OCI-M2 (cell line): ENCODE results near the gene ACAD8.

Experiments
- DNase-seq: peaks from one replicate; lab custom pipeline; 2025; ENCODE audit not compliant: unreplicated experiment; lab: John Stamatoyannopoulos, UW

Gene ACAD8

GRCh38 chr11:134253188-134253993 lies at the start of gene ACAD8, which contains the start of gene THYN1:
Gene ACAD8 (plus strand): TSS chr11:134253568. CDS start chr11:134253601, 33 bp downstream.
Gene THYN1 (minus strand): TSS chr11:134253352. CDS start chr11:134252882, 470 bp downstream.
- DNase-seq = peak; percentile 60

GRCh38 chr11:134205729-134206128 lies 47.6 kb upstream of the ACAD8 start:
- DNase-seq = no peak

DNA sequence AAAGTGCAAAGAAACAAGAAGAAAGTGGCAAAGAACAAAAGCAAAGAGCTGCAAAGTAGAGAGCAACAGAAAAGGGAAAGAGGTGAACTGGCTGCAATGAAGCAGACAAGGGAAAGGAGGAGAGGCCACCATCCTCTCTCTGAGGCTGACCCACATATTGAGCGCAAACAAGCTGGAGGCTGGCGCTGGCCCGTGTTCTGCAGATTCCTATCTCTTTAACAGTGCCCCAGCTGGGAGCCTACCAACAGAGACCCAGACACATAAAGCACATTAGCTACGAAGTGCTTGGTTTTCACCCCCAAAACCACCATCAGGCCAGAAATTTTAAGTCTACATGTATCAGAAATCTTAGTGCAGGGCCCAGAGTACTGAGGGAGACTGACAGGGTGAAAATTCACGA lies 47.2 kb upstream of the ACAD8 start:
- DNase-seq = no peak

- no peak for DNase-seq
Measured at GRCh38 chr11:134207538-134208239, 45.7 kb upstream of the ACAD8 start.

GRCh38 chr11:134215836-134216235 lies 37.5 kb upstream of the ACAD8 start:
- no peak for DNase-seq

GRCh38 chr11:134216816-134217215 lies 36.6 kb upstream of the ACAD8 start:
- no peak for DNase-seq

- no peak for DNase-seq
Measured at GRCh38 chr11:134223121-134223520, 30.2 kb upstream of the ACAD8 start.

- DNase-seq = peak; percentile 49
Measured at GRCh38 chr11:134223836-134224709, 29.3 kb upstream of the ACAD8 start, which contains the start of the genes NCAPD3 and VPS26B. Gene NCAPD3 (minus strand): TSS chr11:134223967. CDS start chr11:134223926, 41 bp downstream. Gene VPS26B (plus strand): TSS chr11:134224671. CDS start chr11:134225123, 452 bp downstream.

- no peak for DNase-seq
Measured at GRCh38 chr11:134224710-134225664, 28.4 kb upstream of the ACAD8 start.

DNA sequence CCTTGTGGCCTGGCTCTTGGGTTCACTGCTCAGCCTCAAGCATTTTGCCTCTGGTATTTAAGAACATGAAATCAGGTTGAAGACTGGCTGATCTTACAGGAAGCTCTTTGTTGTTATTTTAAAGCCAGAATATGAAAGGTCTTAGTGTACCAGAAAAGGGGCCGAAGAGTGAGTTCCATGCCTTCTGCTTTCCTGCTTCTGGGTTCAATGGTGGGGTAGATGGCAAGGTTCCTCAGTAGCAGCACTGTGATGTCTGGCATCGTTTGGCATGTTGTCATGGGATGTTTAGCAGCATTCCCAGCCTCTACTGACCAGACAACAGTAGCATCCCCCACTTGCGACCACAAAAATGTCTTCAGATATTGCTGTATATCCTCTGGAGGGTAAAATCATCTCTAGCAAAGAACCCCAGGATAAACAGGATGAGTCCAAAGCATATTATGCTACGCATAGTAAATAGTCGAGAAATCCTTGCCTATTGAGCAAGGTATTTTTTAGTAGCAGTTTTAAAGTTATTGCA lies 26.5 kb upstream of the ACAD8 start:
- DNase-seq = no peak

DNA sequence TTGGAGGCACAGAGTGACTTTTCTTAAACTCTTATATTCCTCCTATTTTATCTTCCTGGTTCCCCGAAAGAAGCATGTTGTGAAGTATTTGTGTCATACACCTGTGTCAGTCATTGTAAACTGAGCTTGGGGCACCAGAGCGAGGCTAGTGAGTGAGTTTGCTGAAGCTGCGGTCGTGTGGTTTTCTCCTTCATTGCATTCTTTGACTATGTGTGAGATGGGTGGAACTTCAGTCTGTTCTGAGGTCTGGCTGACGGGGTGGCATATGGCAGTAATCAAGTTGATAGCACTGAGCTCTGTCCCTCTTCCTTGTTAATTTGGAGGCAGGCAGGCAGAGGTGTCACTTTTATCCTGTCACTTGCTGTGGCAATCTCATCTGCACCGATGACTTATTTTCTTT lies 24.7 kb upstream of the ACAD8 start:
- DNase-seq = no peak

DNA sequence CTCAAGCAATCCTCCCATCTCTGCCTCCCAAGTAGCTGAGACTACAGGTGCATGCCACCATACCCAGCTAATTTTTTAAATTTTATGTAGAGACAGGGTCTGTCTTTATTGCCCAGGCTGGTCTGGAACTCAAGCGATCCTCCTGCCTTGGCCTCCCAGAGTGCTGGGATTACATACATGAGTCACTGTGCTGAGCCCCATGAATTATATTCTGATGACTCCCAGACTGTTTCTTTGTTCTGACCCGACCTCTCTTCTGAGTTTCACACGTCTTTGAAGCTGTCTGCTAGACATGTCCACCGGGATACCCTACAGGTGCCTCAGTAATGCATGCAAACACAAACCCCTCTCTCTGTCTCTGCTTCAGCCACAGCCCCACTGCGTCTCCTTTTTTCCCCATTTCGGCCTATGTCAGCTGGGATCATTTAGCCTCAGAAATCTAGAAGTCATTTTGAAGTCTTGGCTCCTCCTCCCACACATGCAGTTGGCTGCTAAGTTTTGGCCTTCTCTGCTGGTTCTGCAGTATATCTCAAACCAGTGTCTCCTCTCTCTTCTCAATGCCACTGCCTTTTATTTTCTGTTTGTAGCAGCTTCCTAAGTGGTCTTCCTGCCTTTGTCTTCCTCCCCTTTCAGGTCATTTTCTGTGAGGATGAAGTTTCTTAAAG lies 24.1 kb upstream of the ACAD8 start:
- no peak for DNase-seq

- no peak for DNase-seq
Measured at GRCh38 chr11:134230339-134230738, 23.0 kb upstream of the ACAD8 start.

DNA sequence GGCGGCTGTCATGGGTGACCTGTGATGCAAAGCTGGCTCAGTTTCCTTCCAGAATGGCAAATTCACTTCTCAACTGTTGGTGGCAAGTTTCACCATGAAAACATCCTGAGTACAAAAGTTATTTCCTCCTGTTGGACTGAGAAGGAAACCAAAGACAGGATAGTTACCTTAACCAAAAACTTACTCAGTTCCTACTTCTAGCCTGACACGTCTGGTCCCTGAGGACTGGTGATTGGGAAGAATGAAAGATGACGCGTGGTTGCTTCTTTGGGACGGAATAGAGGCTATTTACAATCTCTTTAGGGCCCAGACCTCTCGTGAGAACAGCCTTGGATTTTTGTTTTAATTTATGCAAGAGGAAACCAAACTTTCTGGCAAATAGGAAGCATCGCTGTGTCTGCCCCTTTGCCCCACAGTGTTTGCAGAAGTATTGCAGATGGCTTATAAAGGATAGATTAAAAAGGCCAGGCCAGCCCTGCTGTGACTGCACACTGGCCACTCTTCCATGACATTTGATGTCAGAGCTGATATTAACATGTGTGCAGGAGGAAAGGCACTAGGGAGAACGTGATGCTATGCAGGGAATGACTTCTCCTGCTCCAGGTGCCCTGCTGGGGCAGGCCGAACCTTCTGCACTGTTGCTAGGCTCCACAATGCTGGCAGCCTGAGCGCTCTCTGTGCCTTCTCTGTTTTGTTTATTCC lies 21.3 kb upstream of the ACAD8 start:
- no peak for DNase-seq

GRCh38 chr11:134233729-134234179 lies 19.6 kb upstream of the ACAD8 start:
- DNase-seq = no peak

DNA sequence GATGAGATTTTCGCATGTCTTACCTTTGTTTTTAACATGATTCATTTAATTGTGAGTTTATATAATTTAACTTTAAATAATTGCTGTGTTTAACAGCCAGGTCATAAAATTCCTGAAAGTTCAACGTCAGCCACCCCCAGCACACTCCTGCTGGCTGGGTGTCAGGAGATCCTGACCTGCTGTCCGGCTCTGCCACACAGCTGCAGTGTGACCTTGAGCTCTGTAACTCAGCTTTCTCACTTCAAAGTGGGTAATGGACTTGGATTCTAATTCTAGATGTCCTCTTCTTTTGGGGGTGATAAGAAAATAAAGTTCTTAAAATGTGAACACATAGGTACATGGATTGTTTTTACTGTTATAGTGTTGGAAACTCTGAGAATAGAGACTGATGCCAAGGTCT lies 18.0 kb upstream of the ACAD8 start:
- no peak for DNase-seq

DNA sequence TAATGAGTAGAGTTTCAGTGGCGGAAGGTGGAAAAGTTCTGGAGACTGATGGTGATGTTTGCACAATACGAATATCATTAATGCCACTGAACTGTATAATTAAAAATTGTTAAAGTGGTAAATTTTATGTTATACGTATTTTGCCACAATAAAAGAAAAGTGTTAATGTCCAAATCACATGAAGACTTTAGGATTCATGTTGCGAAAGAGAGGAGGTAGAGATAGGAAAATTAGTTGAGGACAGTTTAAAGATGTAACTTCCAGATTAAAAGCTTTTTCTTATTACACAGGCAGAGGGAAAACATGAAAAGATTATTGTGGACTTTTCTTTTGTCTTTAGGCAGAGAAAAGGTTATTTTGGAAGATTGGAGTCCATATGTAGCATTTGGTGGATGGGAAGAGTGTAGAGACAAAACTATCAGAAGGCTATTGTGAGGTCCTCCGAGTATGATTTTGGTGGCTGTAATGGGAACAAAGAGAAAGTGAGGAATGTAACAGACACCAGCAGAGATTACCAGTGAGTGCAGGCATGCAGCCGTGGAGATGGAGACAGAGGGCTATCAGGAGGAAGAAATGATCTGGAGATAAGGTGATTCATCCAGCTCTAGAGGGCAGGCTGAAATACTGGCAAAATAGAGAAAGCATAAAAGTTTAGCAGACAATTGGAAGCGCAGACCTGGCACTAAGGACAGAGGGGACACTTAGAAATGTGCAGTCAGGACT lies 16.4 kb upstream of the ACAD8 start:
- DNase-seq = no peak

DNA sequence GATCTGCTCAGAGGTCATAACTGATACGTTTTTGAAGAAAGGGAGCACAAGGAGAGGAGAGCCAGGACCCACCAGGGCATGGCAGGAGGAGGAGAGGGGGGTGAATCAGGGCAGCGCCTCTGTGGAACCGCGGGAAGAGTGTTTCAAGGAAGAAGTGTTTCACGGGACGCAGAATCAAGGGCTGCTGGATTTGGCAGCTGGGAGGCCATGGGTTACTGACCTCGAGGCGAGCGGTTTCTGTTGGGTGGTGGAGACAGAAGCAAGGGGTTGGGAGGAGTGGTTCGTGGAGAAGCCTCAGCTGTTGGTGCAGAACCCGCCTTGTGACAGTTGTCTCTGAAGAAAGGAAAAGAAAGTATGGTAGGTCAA lies 15.8 kb upstream of the ACAD8 start:
- no peak for DNase-seq
